ENCODE measurements around the gene DCUN1D3. TPM values are rescaled to one million over a fixed set of nuclear protein-coding genes. Genes with fewer than 3 reads are reported as not detected.

DCUN1D3 gene
- total RNA-seq, 1 donor from 2014 or later = 24.2 TPM

Other genes with a start within 250 kb of the DCUN1D3 start
- gene ACSM1, start 202.7 kb downstream of the DCUN1D3 start, total RNA-seq = 0.29 and 0.62 TPM in 2 replicates
- gene THUMPD1, start 158.5 kb downstream of the DCUN1D3 start, total RNA-seq = 36.5 and 36.8 TPM in 2 replicates
- 119 and 131 TPM in 2 replicates for gene ACSM3, start 136.3 kb downstream of the DCUN1D3 start, total RNA-seq
- gene ERI2, start 93.9 kb downstream of the DCUN1D3 start, total RNA-seq = 22.0 and 22.3 TPM in 2 replicates
- gene REXO5, start 93.8 kb downstream of the DCUN1D3 start, total RNA-seq = 8.0 and 9.5 TPM in 2 replicates
- 32.5 and 34.2 TPM in 2 replicates for gene LYRM1, start 413 bp upstream of the DCUN1D3 start, total RNA-seq